GM12892 (cell line): Measurements from ENCODE around the gene FRAS1.

ENCODE experiments used
- POLR2A ChIP-seq: IDR thresholded peaks from 2 replicates; pipeline ENCODE4 v1.6.1; 2011; ENCODE audit warnings: low read depth, low read length, control low read depth
- POLR2AphosphoS5 ChIP-seq: IDR thresholded peaks from 2 replicates; pipeline ENCODE4 v1.6.1; 2011; ENCODE audit warnings: low read depth, low read length, control low read depth

DNA sequence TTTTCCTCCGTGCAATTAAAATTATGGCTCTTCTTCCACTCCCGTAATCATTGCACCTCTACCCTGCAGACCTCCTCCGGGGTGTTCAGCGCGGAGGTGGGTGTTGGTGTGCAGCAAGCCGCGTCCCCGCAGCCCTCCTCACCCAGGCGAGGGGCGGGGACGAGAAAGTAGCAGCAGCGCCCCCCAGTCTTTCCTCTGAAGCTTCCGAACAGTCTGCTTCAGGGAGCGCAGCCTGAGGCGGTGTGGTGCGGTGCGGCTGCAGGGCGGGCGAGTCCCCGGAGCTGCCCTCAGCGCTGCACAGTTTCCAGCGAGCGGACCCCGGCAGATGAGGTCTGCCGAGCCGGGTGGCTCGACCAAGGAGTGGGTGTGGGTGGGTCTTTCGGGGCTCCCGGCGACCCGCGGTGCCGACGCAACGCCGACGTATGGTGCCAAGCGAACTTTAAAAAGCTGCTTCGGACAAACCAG lies at the start of gene FRAS1:
- TF ChIP-seq POLR2A (no peak), POLR2AphosphoS5 (no peak)
